Measurements from ENCODE around the gene BMP3. TPM values are rescaled to one million over a fixed set of nuclear protein-coding genes. Genes with fewer than 3 reads are reported as not detected.

Gene BMP3, protein sequence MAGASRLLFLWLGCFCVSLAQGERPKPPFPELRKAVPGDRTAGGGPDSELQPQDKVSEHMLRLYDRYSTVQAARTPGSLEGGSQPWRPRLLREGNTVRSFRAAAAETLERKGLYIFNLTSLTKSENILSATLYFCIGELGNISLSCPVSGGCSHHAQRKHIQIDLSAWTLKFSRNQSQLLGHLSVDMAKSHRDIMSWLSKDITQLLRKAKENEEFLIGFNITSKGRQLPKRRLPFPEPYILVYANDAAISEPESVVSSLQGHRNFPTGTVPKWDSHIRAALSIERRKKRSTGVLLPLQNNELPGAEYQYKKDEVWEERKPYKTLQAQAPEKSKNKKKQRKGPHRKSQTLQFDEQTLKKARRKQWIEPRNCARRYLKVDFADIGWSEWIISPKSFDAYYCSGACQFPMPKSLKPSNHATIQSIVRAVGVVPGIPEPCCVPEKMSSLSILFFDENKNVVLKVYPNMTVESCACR
- total RNA-seq (not detected), polyA plus RNA-seq (not detected), total RNA-seq (not detected)

DNA sequence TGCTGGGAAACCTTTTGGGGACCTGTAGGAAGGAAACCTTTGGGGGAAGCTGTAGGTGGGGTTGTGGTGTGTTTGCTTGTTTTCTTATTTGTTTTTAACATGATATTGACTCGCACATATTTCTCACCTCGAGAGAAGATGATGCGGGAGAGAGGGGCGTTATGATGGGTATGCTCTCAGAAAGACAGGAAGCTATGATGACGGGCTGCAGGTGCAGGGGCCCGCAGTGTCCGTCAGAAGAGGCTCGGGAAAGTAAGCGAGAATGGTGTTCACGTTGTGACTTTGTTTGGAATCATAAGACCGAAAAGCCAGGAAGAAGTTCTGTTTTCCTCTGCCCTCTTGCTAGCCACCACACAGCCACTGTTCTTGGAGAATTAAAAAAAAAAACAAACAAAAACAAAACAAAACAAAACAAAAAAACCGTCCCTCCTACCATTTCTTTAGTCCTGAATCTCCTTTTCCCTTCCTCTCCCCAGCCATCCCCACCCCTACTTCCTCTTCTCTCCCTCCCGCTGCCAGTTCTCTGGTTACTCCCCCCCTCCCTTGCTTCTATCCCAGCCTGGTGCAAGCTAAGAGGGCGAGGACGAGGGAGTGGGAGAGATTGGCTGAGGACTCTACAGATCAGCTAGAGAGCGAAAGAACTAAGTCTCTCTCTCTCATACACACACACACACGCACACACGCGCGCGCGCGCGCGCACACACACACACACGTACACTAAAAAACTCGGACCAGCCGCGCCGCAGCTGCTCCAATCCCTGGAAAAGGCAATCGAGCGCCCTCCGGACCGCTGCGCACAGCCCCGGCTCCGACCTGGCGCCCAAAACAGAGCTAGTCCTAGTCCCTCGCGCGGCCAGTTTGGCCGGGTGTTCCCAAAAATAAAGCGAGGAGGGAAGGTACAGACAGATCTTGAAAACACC lies at the start of gene BMP3:
Gene BMP3 (plus strand): TSS at position 648 of the 920 bp plus-strand sequence. CDS start 577 bp downstream, outside the sequence.
- ATAC-seq (no peak), DNase-seq (peak in 1 of 9 donors; percentile 4)
- H3K4me1 ChIP-seq (ENCODE audit: control insufficient read depth in 2 of 2, insufficient read depth in 2 of 2, low read length in 2 of 2), result no peaks in the 10 kb centered on the region
- peak within 1 kb of the TSS in 1 of 9 donors; percentile 6 for H3K27ac Mint-ChIP-seq
- ChIA-PET POLR2A (no interaction called here), CTCF (no interaction called here)
- H3K36me3 Mint-ChIP-seq, result no peaks in the 10 kb centered on the region
- H3K4me1 Mint-ChIP-seq, result peaks cover 5 to 20% (median 18%) of the 10 kb centered on the region in 7 donors
- H3K27me3 ChIP-seq (ENCODE audit: control insufficient read depth in 2 of 2, insufficient read depth in 2 of 2, low read length in 2 of 2), result no peaks in the 10 kb centered on the region
- no peaks in the 10 kb centered on the region for H3K36me3 ChIP-seq (ENCODE audit: control insufficient read depth in 2 of 3, insufficient read depth in 3 of 3, low read length in 3 of 3)
- H3K9me3 Mint-ChIP-seq, result no peaks in the 10 kb centered on the region
- intact Hi-C loops (cut with micrococcal nuclease), result no loop called here
- H3K4me3 ChIP-seq (ENCODE audit: low read length), result no peak within 1 kb of the TSS
- no peaks in the 10 kb centered on the region for H3K9me3 ChIP-seq (ENCODE audit: control insufficient read depth in 2 of 3, low read length in 3 of 3)
- H3K27me3 Mint-ChIP-seq, result peaks cover 61 to 91% (median 79%) of the 10 kb centered on the region in 5 donors
- H3K4me3 Mint-ChIP-seq, result peak within 1 kb of the TSS; percentile 70 to 91 (median 80)
- H3K27ac ChIP-seq (ENCODE audit: low read depth, low read length), result no peak within 1 kb of the TSS

DNA sequence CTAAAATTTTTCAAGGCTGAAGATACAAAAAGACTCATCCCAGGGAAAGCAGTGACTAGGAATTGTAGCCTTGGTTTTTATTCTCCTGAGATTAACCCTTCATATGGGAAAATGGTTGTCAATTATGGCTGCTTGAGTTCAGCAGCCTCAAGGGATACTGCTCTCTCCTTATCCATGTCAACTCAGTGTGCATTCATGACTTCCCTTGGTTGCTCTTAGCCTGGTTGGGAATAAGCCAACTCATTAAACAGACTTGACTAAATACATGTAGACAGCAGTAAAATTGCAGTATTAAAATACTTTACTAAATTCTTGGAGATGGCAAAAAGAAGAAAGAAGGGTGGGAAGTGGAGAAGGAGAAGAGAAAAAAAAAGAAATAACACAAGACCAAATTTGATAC lies 44.5 kb upstream of the BMP3 start:
- Histone ChIP-seq H3K27me3 (ENCODE audit: control insufficient read depth in 2 of 2, insufficient read depth in 2 of 2, low read length in 2 of 2) (no peaks in the 10 kb centered on the region), H3K4me3 (ENCODE audit: low read length) (no peak overlapping the region), H3K27ac (ENCODE audit: low read depth, low read length) (no peak overlapping the region), H3K4me1 (ENCODE audit: control insufficient read depth in 2 of 2, insufficient read depth in 2 of 2, low read length in 2 of 2) (no peaks in the 10 kb centered on the region), H3K36me3 (ENCODE audit: control insufficient read depth in 2 of 3, insufficient read depth in 3 of 3, low read length in 3 of 3) (no peaks in the 10 kb centered on the region), H3K9me3 (ENCODE audit: control insufficient read depth in 2 of 3, low read length in 3 of 3) (no peaks in the 10 kb centered on the region)
- Mint-ChIP-seq H3K27ac (no peak overlapping the region), H3K27me3 (peaks cover under 1 to 10% (median 6%) of the 10 kb centered on the region in 5 donors), H3K4me1 (peaks cover 0 to 6% (median 0%) of the 10 kb centered on the region in 7 donors), H3K4me3 (no peak overlapping the region), H3K9me3 (no peaks in the 10 kb centered on the region), H3K36me3 (no peaks in the 10 kb centered on the region)
- ATAC-seq (no peak), DNase-seq (no peak)
- POLR2A ChIA-PET, result no interaction called here
- CTCF ChIA-PET, result interaction anchor here (8.6 kb wide), 1 partner anchor 623 kb away, joined by 114 read pairs; no protein-coding TSS in a partner anchor
- intact Hi-C loops (cut with micrococcal nuclease), result no loop called here

DNA sequence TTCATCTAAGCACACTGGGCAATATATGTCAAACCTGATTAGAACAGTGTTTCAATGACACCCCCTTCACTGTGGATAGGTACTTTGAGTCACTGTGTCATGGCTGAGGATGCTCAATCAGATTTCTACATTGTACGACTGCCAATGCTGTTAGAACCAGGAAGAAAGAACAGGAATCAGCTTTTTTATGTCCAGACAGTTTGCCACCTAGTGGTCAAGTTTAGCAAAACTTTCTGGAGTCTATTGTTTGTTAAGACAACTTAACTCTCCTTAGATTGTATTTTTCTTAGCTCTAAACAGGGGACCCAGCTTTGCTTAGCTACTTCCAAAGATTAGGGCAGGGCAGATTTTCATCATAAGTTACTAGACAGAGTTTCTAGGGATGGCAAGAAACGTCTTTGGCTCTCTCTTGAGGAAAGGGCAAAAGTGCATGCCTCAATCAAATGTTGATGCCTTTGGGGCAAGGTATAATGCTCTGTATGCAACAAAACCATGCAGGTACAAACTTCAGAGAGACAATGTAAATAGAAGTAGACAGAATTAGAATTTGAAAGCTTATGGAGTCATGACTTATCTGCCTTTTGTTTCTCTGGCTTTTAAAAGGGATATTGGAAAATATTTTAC lies 40.5 kb upstream of the BMP3 start:
- Histone ChIP-seq H3K27me3 (ENCODE audit: control insufficient read depth in 2 of 2, insufficient read depth in 2 of 2, low read length in 2 of 2) (no peaks in the 10 kb centered on the region), H3K27ac (ENCODE audit: low read depth, low read length) (no peak overlapping the region), H3K4me3 (ENCODE audit: low read length) (no peak overlapping the region), H3K9me3 (ENCODE audit: control insufficient read depth in 2 of 3, low read length in 3 of 3) (no peaks in the 10 kb centered on the region), H3K4me1 (ENCODE audit: control insufficient read depth in 2 of 2, insufficient read depth in 2 of 2, low read length in 2 of 2) (no peaks in the 10 kb centered on the region), H3K36me3 (ENCODE audit: control insufficient read depth in 2 of 3, insufficient read depth in 3 of 3, low read length in 3 of 3) (no peaks in the 10 kb centered on the region)
- ATAC-seq, result peak; percentile 51
- Mint-ChIP-seq H3K4me1 (peaks cover 0 to 6% (median 0%) of the 10 kb centered on the region in 7 donors), H3K9me3 (no peaks in the 10 kb centered on the region), H3K36me3 (no peaks in the 10 kb centered on the region), H3K4me3 (peak overlapping the region in 1 of 10 donors; percentile 30), H3K27me3 (peaks cover 0 to 10% (median 4%) of the 10 kb centered on the region in 5 donors), H3K27ac (no peak overlapping the region)
- intact Hi-C loops (cut with micrococcal nuclease), result loop anchor here (1.0 to 5.0 kb wide), 6 partner anchors 50 to 628 kb away; no protein-coding TSS in a partner anchor
- POLR2A ChIA-PET, result interaction anchor here (0.7 kb wide), 1 partner anchor 621 kb away, joined by 3 read pairs; no protein-coding TSS in a partner anchor
- CTCF ChIA-PET, result interaction anchor here (0.6 to 8.6 kb wide), 13 partner anchors 9 to 627 kb away, joined by 3 to 114 read pairs (median 6); no protein-coding TSS in a partner anchor
- peak in 7 of 9 donors; percentile 11 to 61 (median 58) for DNase-seq

DNA sequence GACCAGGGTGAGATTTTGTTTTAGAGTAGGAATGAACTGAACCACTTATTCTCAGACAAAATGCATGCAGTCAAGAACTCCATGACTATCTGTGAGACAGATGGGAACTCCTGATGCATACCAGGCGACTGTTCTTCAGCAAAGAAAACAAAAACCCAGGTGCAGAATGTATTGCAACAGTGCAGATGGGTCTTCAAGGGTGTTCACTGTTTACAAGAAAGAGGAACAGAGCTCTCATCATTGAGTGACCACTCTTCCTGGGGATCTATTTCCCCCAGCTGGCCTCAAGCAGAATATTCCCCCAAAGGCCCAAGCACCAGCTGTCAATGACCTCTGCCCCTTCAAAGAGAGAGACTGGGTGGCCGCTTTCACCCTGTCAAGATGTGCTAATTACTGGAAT lies 39.7 kb upstream of the BMP3 start:
- no peak for ATAC-seq

DNA sequence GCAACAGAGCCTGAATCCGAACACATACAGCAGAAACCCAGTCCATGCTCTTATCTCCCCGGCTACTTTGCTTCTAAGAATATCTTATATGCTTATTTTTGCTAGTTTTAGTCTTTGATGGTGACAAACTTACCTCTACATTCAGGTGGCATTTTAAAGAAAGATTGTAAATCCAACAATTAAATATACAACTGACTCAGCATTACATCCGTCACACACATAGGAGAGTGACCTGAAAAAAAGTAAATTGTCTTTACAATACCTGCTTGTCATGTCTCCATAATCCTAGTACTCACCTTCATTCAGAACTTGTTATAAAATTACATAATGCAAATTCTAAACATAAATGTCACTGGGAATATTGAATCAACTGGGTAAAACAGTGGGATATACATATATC lies 30.6 kb upstream of the BMP3 start:
- no peaks in the 10 kb centered on the region for H3K27me3 ChIP-seq (ENCODE audit: control insufficient read depth in 2 of 2, insufficient read depth in 2 of 2, low read length in 2 of 2)
- H3K36me3 ChIP-seq (ENCODE audit: control insufficient read depth in 2 of 3, insufficient read depth in 3 of 3, low read length in 3 of 3), result no peaks in the 10 kb centered on the region
- ChIA-PET CTCF (interaction anchor here (0.6 to 1.1 kb wide), 2 partner anchors 11 to 40 kb away, joined by 3 to 4 read pairs; no protein-coding TSS in a partner anchor), POLR2A (no interaction called here)
- H3K27ac Mint-ChIP-seq, result no peak overlapping the region
- no peak overlapping the region for H3K4me3 ChIP-seq (ENCODE audit: low read length)
- H3K9me3 ChIP-seq (ENCODE audit: control insufficient read depth in 2 of 3, low read length in 3 of 3), result no peaks in the 10 kb centered on the region
- ATAC-seq (no peak), DNase-seq (no peak)
- H3K36me3 Mint-ChIP-seq, result peaks cover 0 to 5% (median 0%) of the 10 kb centered on the region in 5 donors
- H3K4me1 ChIP-seq (ENCODE audit: control insufficient read depth in 2 of 2, insufficient read depth in 2 of 2, low read length in 2 of 2), result no peaks in the 10 kb centered on the region
- H3K4me3 Mint-ChIP-seq, result no peak overlapping the region
- no peak overlapping the region for H3K27ac ChIP-seq (ENCODE audit: low read depth, low read length)
- peaks cover 0 to 7% (median 4%) of the 10 kb centered on the region in 5 donors for H3K27me3 Mint-ChIP-seq
- no peaks in the 10 kb centered on the region for H3K4me1 Mint-ChIP-seq
- H3K9me3 Mint-ChIP-seq, result peaks cover 0 to 6% (median 0%) of the 10 kb centered on the region in 11 donors
- intact Hi-C loops (cut with micrococcal nuclease), result no loop called here

More for the DNA sequence above, 39.7 kb upstream of the BMP3 start:
- CTCF ChIA-PET, result interaction anchor here (0.7 to 8.6 kb wide), 7 partner anchors 10 to 628 kb away, joined by 3 to 114 read pairs (median 7); no protein-coding TSS in a partner anchor
- Mint-ChIP-seq H3K36me3 (no peaks in the 10 kb centered on the region), H3K27me3 (peaks cover 0 to 10% (median 4%) of the 10 kb centered on the region in 5 donors), H3K9me3 (no peaks in the 10 kb centered on the region), H3K27ac (no peak overlapping the region), H3K4me3 (no peak overlapping the region), H3K4me1 (peaks cover 0 to 6% (median 0%) of the 10 kb centered on the region in 7 donors)
- H3K36me3 ChIP-seq (ENCODE audit: control insufficient read depth in 2 of 3, insufficient read depth in 3 of 3, low read length in 3 of 3), result no peaks in the 10 kb centered on the region
- no peaks in the 10 kb centered on the region for H3K4me1 ChIP-seq (ENCODE audit: control insufficient read depth in 2 of 2, insufficient read depth in 2 of 2, low read length in 2 of 2)
- POLR2A ChIA-PET, result interaction anchor here (0.6 kb wide), 1 partner anchor 234 kb away, joined by 7 read pairs; no protein-coding TSS in a partner anchor
- H3K4me3 ChIP-seq (ENCODE audit: low read length), result no peak overlapping the region
- no peaks in the 10 kb centered on the region for H3K9me3 ChIP-seq (ENCODE audit: control insufficient read depth in 2 of 3, low read length in 3 of 3)
- no peaks in the 10 kb centered on the region for H3K27me3 ChIP-seq (ENCODE audit: control insufficient read depth in 2 of 2, insufficient read depth in 2 of 2, low read length in 2 of 2)
- DNase-seq, result no peak
- H3K27ac ChIP-seq (ENCODE audit: low read depth, low read length), result no peak overlapping the region
- intact Hi-C loops (cut with micrococcal nuclease), result loop anchor here (1.0 to 5.0 kb wide), 6 partner anchors 49 to 629 kb away; no protein-coding TSS in a partner anchor
